Effector memory CD4-positive, alpha-beta T cell (primary cell): ENCODE results near the gene KIAA0319L.
"Not testable (repeated sequence)": the region's sequence is repeated elsewhere in the genome, so short reads cannot be mapped to it uniquely, and the experiment has no call there.

ENCODE experiments used
- DNase-seq, 3 donors: peaks; one replicate each; pipeline ENCODE4 v3.0.0-alpha.2; 2020
- H3K27ac ChIP-seq: 2 replicates; pipeline ENCODE4 v1.7.0; 2013; ENCODE audit warnings: mild to moderate bottlenecking, low read length, moderate library complexity; ENCODE audit not compliant: insufficient read depth, poor library complexity, severe bottlenecking
- H3K27me3 ChIP-seq: replicated peaks from 2 replicates; pipeline ENCODE4 v1.7.0; 2013; ENCODE audit warnings: mild to moderate bottlenecking, low read length; ENCODE audit not compliant: insufficient read depth, control insufficient read depth, poor library complexity, severe bottlenecking
- H3K36me3 ChIP-seq: 2 replicates; pipeline ENCODE4 v1.7.0; 2013; ENCODE audit warnings: mild to moderate bottlenecking, low read length, moderate library complexity; ENCODE audit not compliant: control insufficient read depth, insufficient read depth
- H3K4me1 ChIP-seq: 2 replicates; pipeline ENCODE4 v1.7.0; 2013; ENCODE audit warnings: low read length, mild to moderate bottlenecking; ENCODE audit not compliant: control insufficient read depth, insufficient read depth, poor library complexity, severe bottlenecking
- H3K4me3 ChIP-seq: 2 replicates; pipeline ENCODE4 v1.7.0; 2013; ENCODE audit warnings: low read length, low read depth, mild to moderate bottlenecking; ENCODE audit not compliant: insufficient read depth, poor library complexity, severe bottlenecking
- H3K9me3 ChIP-seq: 2 replicates; pipeline ENCODE4 v1.7.0; 2013; ENCODE audit warnings: mild to moderate bottlenecking, low read length, moderate library complexity; ENCODE audit not compliant: control insufficient read depth

Gene KIAA0319L

GRCh38 chr1:35594005-35594760, 37.0 kb upstream of the KIAA0319L start:
- Histone ChIP-seq H3K27me3 (no peaks in the 10 kb centered on the region), H3K9me3 (no peaks in the 10 kb centered on the region), H3K36me3 (no peaks in the 10 kb centered on the region)

GRCh38 chr1:35592991-35593769, 36.0 kb upstream of the KIAA0319L start:
- H3K27ac ChIP-seq: no peak overlapping the region
- no peaks in the 10 kb centered on the region for H3K9me3 ChIP-seq
- H3K4me3 ChIP-seq: no peak overlapping the region
- H3K4me1 ChIP-seq: no peaks in the 10 kb centered on the region
- no peaks in the 10 kb centered on the region for H3K36me3 ChIP-seq
- no peaks in the 10 kb centered on the region for H3K27me3 ChIP-seq
- DNase-seq: no peak

More at GRCh38 chr1:35594005-35594760, 37.0 kb upstream of the KIAA0319L start:
- H3K4me3 ChIP-seq: no peak overlapping the region
- DNase-seq: no peak
- no peak overlapping the region for H3K27ac ChIP-seq
- H3K4me1 ChIP-seq: no peaks in the 10 kb centered on the region

GRCh38 chr1:35591211-35591610, 34.0 kb upstream of the KIAA0319L start:
- no peaks in the 10 kb centered on the region for H3K36me3 ChIP-seq
- DNase-seq: no peak

GRCh38 chr1:35590476-35591040, 33.4 kb upstream of the KIAA0319L start:
- H3K4me3 ChIP-seq: no peak overlapping the region
- no peak overlapping the region for H3K27ac ChIP-seq
- no peaks in the 10 kb centered on the region for H3K4me1 ChIP-seq
- no peaks in the 10 kb centered on the region for H3K27me3 ChIP-seq
- no peaks in the 10 kb centered on the region for H3K9me3 ChIP-seq
- H3K36me3 ChIP-seq: no peaks in the 10 kb centered on the region
- DNase-seq: no peak

More at GRCh38 chr1:35591211-35591610, 34.0 kb upstream of the KIAA0319L start:
- no peak overlapping the region for H3K27ac ChIP-seq
- no peaks in the 10 kb centered on the region for H3K4me1 ChIP-seq
- H3K9me3 ChIP-seq: no peaks in the 10 kb centered on the region
- H3K4me3 ChIP-seq: no peak overlapping the region
- no peaks in the 10 kb centered on the region for H3K27me3 ChIP-seq

GRCh38 chr1:35589516-35590427, 32.6 kb upstream of the KIAA0319L start:
- DNase-seq: no peak
- Histone ChIP-seq H3K36me3 (no peaks in the 10 kb centered on the region), H3K27me3 (no peaks in the 10 kb centered on the region), H3K4me3 (no peak overlapping the region), H3K4me1 (no peaks in the 10 kb centered on the region), H3K27ac (no peak overlapping the region), H3K9me3 (no peaks in the 10 kb centered on the region)

- DNase-seq: no peak
- Histone ChIP-seq H3K27ac (no peak overlapping the region), H3K27me3 (no peaks in the 10 kb centered on the region), H3K36me3 (no peaks in the 10 kb centered on the region), H3K4me1 (no peaks in the 10 kb centered on the region), H3K4me3 (no peak overlapping the region), H3K9me3 (no peaks in the 10 kb centered on the region)
These were observed 31.2 kb upstream of the KIAA0319L start for GRCh38 chr1:35588197-35588910.

GRCh38 chr1:35587736-35588135, 30.5 kb upstream of the KIAA0319L start:
- Histone ChIP-seq H3K27ac (no peak overlapping the region), H3K27me3 (no peaks in the 10 kb centered on the region), H3K4me1 (no peaks in the 10 kb centered on the region), H3K4me3 (no peak overlapping the region), H3K36me3 (no peaks in the 10 kb centered on the region), H3K9me3 (no peaks in the 10 kb centered on the region)
- no peak for DNase-seq

- no peaks in the 10 kb centered on the region for H3K9me3 ChIP-seq
- no peak overlapping the region for H3K27ac ChIP-seq
- no peaks in the 10 kb centered on the region for H3K36me3 ChIP-seq
- H3K27me3 ChIP-seq: no peaks in the 10 kb centered on the region
- no peak overlapping the region for H3K4me3 ChIP-seq
- no peaks in the 10 kb centered on the region for H3K4me1 ChIP-seq
- no peak for DNase-seq
These were observed 29.6 kb upstream of the KIAA0319L start for GRCh38 chr1:35586808-35587207.

- not testable (repeated sequence) for H3K4me3 ChIP-seq, H3K27me3 ChIP-seq, H3K4me1 ChIP-seq, H3K9me3 ChIP-seq, H3K36me3 ChIP-seq, DNase-seq, H3K27ac ChIP-seq
These were observed 28.6 kb upstream of the KIAA0319L start for GRCh38 chr1:35585805-35586204.
